Peyer's patch (tissue), 4 donors: ENCODE data around the gene POFUT2. TPM values are rescaled to one million over a fixed set of nuclear protein-coding genes. Genes with fewer than 3 reads are reported as not detected.

Source experiments
- DNase-seq, 3 donors: peaks; one replicate each; pipeline ENCODE4 v3.0.0-alpha.2; 2017 to 2019
- H3K27ac ChIP-seq, 4 donors: fragments of 200-600 bp; sonication (generic); one replicate each; pipeline ENCODE4 v1.5.1; 2016 to 2019
- H3K27me3 ChIP-seq, 2 donors: fragments of 200-600 bp; sonication (generic); one replicate each; pipeline ENCODE4 v1.5.1; 2019
- H3K36me3 ChIP-seq, 3 donors: fragments of 200-600 bp; sonication (generic); one replicate each; pipeline ENCODE4 v1.5.1; 2016 to 2019
- H3K4me1 ChIP-seq, 4 donors: fragments of 200-600 bp; sonication (generic); one replicate each; pipeline ENCODE4 v1.5.1; 2016 to 2019
- H3K4me3 ChIP-seq, 4 donors: fragments of 200-600 bp; sonication (generic); 1 replicate in 3 of 4; 2 replicates in 1 of 4; pipeline ENCODE4 v1.5.1; 2016 to 2019; ENCODE audit warnings: mild to moderate bottlenecking in 1 of 4
- H3K9me3 ChIP-seq, 4 donors: fragments of 200-600 bp; sonication (generic); one replicate each; pipeline ENCODE4 v1.5.1; 2016 to 2019; ENCODE audit warnings: mild to moderate bottlenecking in 1 of 4
- CTCF ChIP-seq, 6 experiments: fragments of 450-650 bp in 4 of 6; fragments of 200-600 bp in 2 of 6; sonication (generic) in 1 of 6; IDR thresholded peaks; one replicate each; pipeline ENCODE4 v1.5.1; 2017 to 2019; ENCODE audit warnings: antibody characterized with exemption in 6 of 6, mild to moderate bottlenecking in 3 of 6, moderate library complexity in 1 of 6
- POLR2A ChIP-seq, 2 donors: fragments of 450-650 bp; IDR thresholded peaks; one replicate each; pipeline ENCODE4 v1.5.1; 2017; ENCODE audit warnings: antibody characterized with exemption in 2 of 2, mild to moderate bottlenecking in 2 of 2, moderate library complexity in 2 of 2
- total RNA-seq, 4 donors: library from RNA; depleted of rRNA; stranded (reverse); fragments of >200 nt; gene quantifications; one replicate each; pipeline ENCODE4 v1.1.0, GENCODE V29; 2016

Gene POFUT2
- total RNA-seq, 4 donors from 2014 or later, result 25.6 to 76.4 (median 47.6) TPM

GRCh38 chr21:45300786-45301520 is 13.3 kb upstream of the POFUT2 start:
- Histone ChIP-seq H3K27ac (peak overlapping the region; percentile 57 to 87 (median 71)), H3K27me3 (no peaks in the 10 kb centered on the region), H3K9me3 (no peaks in the 10 kb centered on the region), H3K4me1 (peaks cover 0 to 16% (median 0%) of the 10 kb centered on the region in 4 donors), H3K4me3 (no peak overlapping the region), H3K36me3 (no peaks in the 10 kb centered on the region)
- DNase-seq, result peak in 2 of 3 donors; percentile 41 to 46
- TF ChIP-seq POLR2A (IDR thresholded peaks at IDR 0.05), result no peak
- no peak for TF ChIP-seq CTCF (IDR thresholded peaks at IDR 0.05)

- DNase-seq, result peak in 2 of 3 donors; percentile 44 to 45
- Histone ChIP-seq H3K27ac (peak overlapping the region in 3 of 4 donors; percentile 57 to 87 (median 83)), H3K4me1 (peaks cover 0 to 16% (median 0%) of the 10 kb centered on the region in 4 donors), H3K27me3 (no peaks in the 10 kb centered on the region), H3K36me3 (no peaks in the 10 kb centered on the region), H3K4me3 (no peak overlapping the region), H3K9me3 (no peaks in the 10 kb centered on the region)
- TF ChIP-seq POLR2A (IDR thresholded peaks at IDR 0.05), result no peak
- no peak for TF ChIP-seq CTCF (IDR thresholded peaks at IDR 0.05)
Observed at GRCh38 chr21:45299864-45300785, 12.4 kb upstream of the POFUT2 start.

GRCh38 chr21:45299026-45299863 is 11.6 kb upstream of the POFUT2 start:
- Histone ChIP-seq H3K27ac (peak overlapping the region in 1 of 4 donors; percentile 83), H3K4me3 (no peak overlapping the region), H3K4me1 (peaks cover 0 to 16% (median 0%) of the 10 kb centered on the region in 4 donors), H3K9me3 (no peaks in the 10 kb centered on the region), H3K36me3 (no peaks in the 10 kb centered on the region), H3K27me3 (no peaks in the 10 kb centered on the region)
- peak in 2 of 3 donors; percentile 48 to 49 for DNase-seq
- TF ChIP-seq POLR2A (IDR thresholded peaks at IDR 0.05), result no peak
- no peak for TF ChIP-seq CTCF (IDR thresholded peaks at IDR 0.05)

GRCh38 chr21:45297869-45298268 is 10.2 kb upstream of the POFUT2 start:
- Histone ChIP-seq H3K27ac (peak overlapping the region in 2 of 4 donors; percentile 30 to 96), H3K27me3 (no peaks in the 10 kb centered on the region), H3K36me3 (no peaks in the 10 kb centered on the region), H3K4me1 (peaks cover 2 to 26% (median 10%) of the 10 kb centered on the region in 4 donors), H3K9me3 (no peaks in the 10 kb centered on the region), H3K4me3 (no peak overlapping the region)
- TF ChIP-seq POLR2A (IDR thresholded peaks at IDR 0.05), result no peak
- no peak for TF ChIP-seq CTCF (IDR thresholded peaks at IDR 0.05)
- no peak for DNase-seq

GRCh38 chr21:45297329-45297728 is 9.6 kb upstream of the POFUT2 start:
- no peak for TF ChIP-seq POLR2A (IDR thresholded peaks at IDR 0.05)
- TF ChIP-seq CTCF (IDR thresholded peaks at IDR 0.05), result no peak
- H3K27me3 ChIP-seq, result no peaks in the 10 kb centered on the region
- H3K9me3 ChIP-seq, result no peaks in the 10 kb centered on the region
- H3K4me3 ChIP-seq, result no peak overlapping the region
- H3K36me3 ChIP-seq, result no peaks in the 10 kb centered on the region
- DNase-seq, result no peak
- H3K27ac ChIP-seq, result peak overlapping the region in 2 of 4 donors; percentile 30 to 96
- peaks cover 6 to 26% (median 15%) of the 10 kb centered on the region in 4 donors for H3K4me1 ChIP-seq
